Nephron progenitor cell (in vitro differentiated cells): ENCODE results near the gene RAB9B.
A peak's percentile ranks its signal among the peaks of the same experiment; 100 is the strongest.
"Not testable (repeated sequence)": the region's sequence is repeated elsewhere in the genome, so short reads cannot be mapped to it uniquely, and the experiment has no call there.

Experiments
- DNase-seq: peaks from one replicate; pipeline ENCODE4 v3.0.0; 2021
- H3K27ac Mint-ChIP-seq: 2 replicates; pipeline ENCODE4 v1.8.0; 2021; ENCODE audit warnings: mild to moderate bottlenecking, moderate library complexity, mixed read lengths
- H3K27me3 Mint-ChIP-seq: 2 replicates; pipeline ENCODE4 v1.8.0; 2021; ENCODE audit warnings: mild to moderate bottlenecking, low read depth, mixed read lengths; ENCODE audit not compliant: poor library complexity
- H3K36me3 Mint-ChIP-seq: 2 replicates; pipeline ENCODE4 v1.8.0; 2021; ENCODE audit warnings: low read depth, mixed read lengths
- H3K4me1 Mint-ChIP-seq: 2 replicates; pipeline ENCODE4 v1.8.0; 2021; ENCODE audit warnings: mixed read lengths
- H3K4me3 Mint-ChIP-seq: 2 replicates; pipeline ENCODE4 v1.8.0; 2021; ENCODE audit warnings: mild to moderate bottlenecking, moderate library complexity, mixed read lengths
- H3K9me3 Mint-ChIP-seq: 2 replicates; pipeline ENCODE4 v1.8.0; 2021; ENCODE audit warnings: mild to moderate bottlenecking, moderate library complexity, mixed read lengths
- CTCF ChIP-seq: fragments of 200-600 bp; sonication (generic); IDR thresholded peaks from 2 replicates; pipeline ENCODE4 v1.5.0; 2021; ENCODE audit warnings: antibody characterized with exemption

The RAB9B gene

DNA sequence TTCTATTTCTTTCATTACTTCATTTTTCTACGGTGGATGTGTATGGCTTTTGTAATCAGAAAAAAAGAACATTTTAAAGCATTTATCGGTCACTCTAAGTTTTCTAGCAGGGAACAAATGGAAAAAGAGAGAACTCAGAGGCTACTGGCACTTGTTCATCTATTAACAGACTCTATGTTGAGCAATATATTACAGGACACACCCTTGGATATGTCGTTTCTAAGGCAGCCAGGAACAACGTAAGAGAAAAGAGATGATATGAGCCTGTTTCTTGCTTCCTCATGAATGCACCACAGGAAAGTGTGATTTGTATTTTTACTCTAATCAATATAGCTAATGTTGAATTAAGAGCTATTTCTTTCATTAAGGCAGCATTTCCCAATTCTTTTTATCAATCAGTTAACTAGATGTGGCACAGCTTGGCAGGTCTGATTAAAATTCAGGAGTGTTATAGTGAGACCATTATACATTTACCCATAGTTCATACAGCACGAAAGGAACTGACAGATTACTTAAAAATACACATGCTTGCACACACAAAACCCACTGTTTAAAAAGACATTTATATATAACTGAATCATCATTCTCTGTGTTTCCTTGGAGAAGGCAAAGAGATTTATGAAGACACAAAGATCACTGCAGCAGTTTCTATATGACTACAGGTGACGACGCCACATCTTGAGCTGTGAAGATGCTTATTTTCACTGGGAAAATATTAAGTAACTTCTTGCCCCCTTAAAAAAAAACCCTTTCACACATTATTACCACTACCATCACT, 13.0 kb downstream of the RAB9B start:
- Mint-ChIP-seq H3K4me3 (no peak overlapping the region), H3K27me3 (peaks cover 2% of the 10 kb centered on the region), H3K9me3 (peaks cover 10% of the 10 kb centered on the region), H3K36me3 (no peaks in the 10 kb centered on the region), H3K27ac (no peak overlapping the region), H3K4me1 (no peaks in the 10 kb centered on the region)
- DNase-seq = no peak
- TF ChIP-seq CTCF = no peak

DNA sequence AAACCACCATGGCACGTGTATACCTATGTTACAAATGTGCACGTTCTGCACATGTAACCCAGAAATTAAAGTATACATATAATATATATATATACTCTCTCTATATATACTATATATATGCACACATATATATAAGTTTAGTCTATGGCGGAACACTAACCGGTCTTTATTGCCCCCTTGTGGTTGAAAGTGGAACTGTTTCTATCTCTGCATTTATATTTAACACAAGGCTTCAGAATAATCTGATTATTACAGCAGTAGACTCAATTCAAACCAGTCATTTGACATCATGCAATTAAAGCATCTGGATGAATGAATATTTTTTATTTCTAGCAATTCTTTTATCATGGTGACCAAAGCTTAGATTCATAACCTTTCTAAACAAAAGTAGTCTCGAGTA, 14.6 kb downstream of the RAB9B start:
- H3K27me3 Mint-ChIP-seq = peaks cover 2% of the 10 kb centered on the region
- H3K27ac Mint-ChIP-seq = no peak overlapping the region
- no peak overlapping the region for H3K4me3 Mint-ChIP-seq
- DNase-seq = peak; percentile 25
- H3K4me1 Mint-ChIP-seq = peaks cover 7% of the 10 kb centered on the region
- peaks cover 17% of the 10 kb centered on the region for H3K9me3 Mint-ChIP-seq
- peak; percentile 77 for TF ChIP-seq CTCF
- no peaks in the 10 kb centered on the region for H3K36me3 Mint-ChIP-seq

DNA sequence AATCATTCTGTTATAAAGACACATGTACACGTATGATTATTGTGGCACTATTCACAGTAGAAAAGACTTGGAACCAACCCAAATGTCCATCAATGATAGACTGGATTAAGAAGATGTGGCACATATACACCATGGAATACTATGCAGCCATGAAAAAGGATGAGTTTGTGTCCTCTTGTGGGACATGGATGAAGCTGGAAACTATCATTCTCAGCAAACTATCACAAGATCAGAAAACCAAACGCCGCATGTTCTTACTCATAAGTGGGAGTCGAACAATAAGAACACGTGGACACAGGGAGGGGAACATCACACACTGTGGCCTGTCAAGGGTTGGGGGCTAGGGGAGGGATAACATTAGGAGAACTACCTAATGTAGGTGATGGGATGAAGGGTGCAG, 15.0 kb downstream of the RAB9B start:
- not testable (repeated sequence) for H3K4me1 Mint-ChIP-seq, DNase-seq, H3K36me3 Mint-ChIP-seq, H3K27ac Mint-ChIP-seq, H3K27me3 Mint-ChIP-seq, H3K4me3 Mint-ChIP-seq
- peaks cover 17% of the 10 kb centered on the region for H3K9me3 Mint-ChIP-seq

DNA sequence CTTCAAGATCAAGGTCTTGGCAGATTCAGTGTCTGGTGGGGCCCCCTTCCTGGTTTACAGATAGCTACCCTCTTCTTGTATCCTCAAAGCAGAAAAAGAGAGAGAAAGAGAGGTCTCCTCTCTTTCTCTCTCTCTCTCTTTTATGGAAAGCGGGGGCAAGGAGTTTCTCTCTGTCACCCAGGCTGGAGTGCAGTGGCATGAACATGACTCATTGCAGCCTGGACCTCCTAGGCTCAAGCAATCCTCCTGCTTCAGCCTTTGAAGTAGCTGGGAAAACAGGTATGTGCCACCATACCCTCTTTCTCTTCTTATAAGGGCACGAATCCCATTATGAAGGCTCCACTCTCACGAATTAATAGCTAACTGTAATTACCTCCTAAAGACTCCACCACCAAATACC, 20.2 kb downstream of the RAB9B start:
- no peak for TF ChIP-seq CTCF
- Mint-ChIP-seq H3K4me1 (peaks cover 8% of the 10 kb centered on the region), H3K27me3 (peaks cover 2% of the 10 kb centered on the region), H3K36me3 (no peaks in the 10 kb centered on the region), H3K27ac (no peak overlapping the region), H3K4me3 (no peak overlapping the region), H3K9me3 (peaks cover 25% of the 10 kb centered on the region)
- no peak for DNase-seq

- Mint-ChIP-seq H3K9me3 (peaks cover 9% of the 10 kb centered on the region), H3K4me1 (no peaks in the 10 kb centered on the region), H3K36me3 (no peaks in the 10 kb centered on the region), H3K27ac (no peak overlapping the region), H3K4me3 (no peak overlapping the region), H3K27me3 (peaks cover 3% of the 10 kb centered on the region)
- DNase-seq = no peak
- no peak for TF ChIP-seq CTCF
These were observed 25.1 kb downstream of the RAB9B start for GRCh38 chrX:103806862-103807474.

DNA sequence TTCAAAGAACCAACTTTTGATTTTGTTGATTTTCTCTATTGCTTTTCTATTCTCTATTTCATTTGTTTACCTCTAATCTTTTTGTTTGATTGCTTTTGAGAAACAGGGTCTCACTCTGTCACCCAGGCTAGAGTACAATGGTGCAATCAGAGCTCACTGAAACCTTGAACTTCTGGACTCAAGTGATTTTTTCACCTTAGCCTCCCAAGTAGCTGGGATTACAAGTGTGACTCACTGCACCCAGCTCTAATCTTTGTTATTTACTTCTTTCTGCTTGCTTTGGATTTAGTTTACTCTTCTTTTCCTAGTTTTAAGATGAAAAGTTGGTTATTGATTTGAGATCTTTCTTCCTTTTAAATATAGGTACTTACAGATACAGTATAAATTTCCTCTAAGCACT, 26.2 kb downstream of the RAB9B start:
- H3K27ac Mint-ChIP-seq = no peak overlapping the region
- peaks cover 5% of the 10 kb centered on the region for H3K9me3 Mint-ChIP-seq
- peaks cover 4% of the 10 kb centered on the region for H3K27me3 Mint-ChIP-seq
- H3K4me3 Mint-ChIP-seq = no peak overlapping the region
- DNase-seq = no peak
- no peaks in the 10 kb centered on the region for H3K36me3 Mint-ChIP-seq
- no peaks in the 10 kb centered on the region for H3K4me1 Mint-ChIP-seq
- no peak for TF ChIP-seq CTCF
